NCI-H526 (cell line): ENCODE results near the gene ATP5F1E.
"Not testable (repeated sequence)": the region's sequence is repeated elsewhere in the genome, so short reads cannot be mapped to it uniquely, and the experiment has no call there.

Source experiments
- DNase-seq, 2 experiments: peaks; one replicate each; lab custom pipeline; 2025; lab: John Stamatoyannopoulos, UW

ATP5F1E gene

DNA sequence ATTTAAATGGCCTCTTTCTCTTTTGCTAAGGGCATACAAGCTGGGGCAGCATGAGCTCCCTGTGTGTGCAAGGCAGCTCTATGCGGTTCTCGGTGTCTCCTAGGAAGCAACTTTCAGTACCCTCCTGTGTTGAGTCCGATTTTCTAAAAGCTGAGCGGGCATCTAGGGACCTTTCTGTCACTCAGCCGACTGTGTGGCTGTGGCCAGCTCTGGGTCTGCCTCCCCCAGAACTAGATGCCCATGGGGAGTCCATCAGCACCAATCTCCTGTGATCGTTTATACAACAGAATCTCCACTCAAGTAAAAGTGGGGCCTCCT is 43.6 kb downstream of the ATP5F1E start:
- DNase-seq = no peak

- DNase-seq = no peak
Measured at GRCh38 chr20:58987790-58988564, 44.2 kb downstream of the ATP5F1E start.

DNA sequence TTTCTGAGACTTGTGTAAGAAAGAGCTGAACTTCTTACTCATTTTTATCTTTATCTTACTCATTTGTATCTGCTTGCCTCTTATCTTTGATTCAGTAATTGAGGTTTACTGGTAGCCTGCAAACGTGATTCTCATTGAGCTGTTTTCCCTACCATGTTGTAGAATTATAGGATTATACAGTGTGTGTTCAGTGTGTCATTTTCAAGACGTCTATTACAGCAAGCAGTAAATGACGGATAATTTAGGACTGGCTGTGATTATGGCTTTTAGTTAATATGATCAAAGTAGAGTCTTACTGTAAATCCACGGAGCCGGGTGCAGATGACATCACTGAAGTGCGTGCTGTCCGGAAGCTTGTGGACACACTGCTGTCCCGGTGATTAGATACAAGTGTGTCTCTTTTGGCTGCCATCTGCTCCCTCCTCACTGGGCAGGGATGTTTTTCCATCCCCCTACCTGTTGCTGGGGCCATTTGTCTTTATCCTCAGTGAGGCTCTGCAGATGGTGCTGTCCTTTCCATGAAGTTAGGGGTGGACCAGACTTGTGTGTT is 45.1 kb downstream of the ATP5F1E start:
- no peak for DNase-seq

GRCh38 chr20:58986286-58986967 is 45.7 kb downstream of the ATP5F1E start:
- no peak for DNase-seq

DNA sequence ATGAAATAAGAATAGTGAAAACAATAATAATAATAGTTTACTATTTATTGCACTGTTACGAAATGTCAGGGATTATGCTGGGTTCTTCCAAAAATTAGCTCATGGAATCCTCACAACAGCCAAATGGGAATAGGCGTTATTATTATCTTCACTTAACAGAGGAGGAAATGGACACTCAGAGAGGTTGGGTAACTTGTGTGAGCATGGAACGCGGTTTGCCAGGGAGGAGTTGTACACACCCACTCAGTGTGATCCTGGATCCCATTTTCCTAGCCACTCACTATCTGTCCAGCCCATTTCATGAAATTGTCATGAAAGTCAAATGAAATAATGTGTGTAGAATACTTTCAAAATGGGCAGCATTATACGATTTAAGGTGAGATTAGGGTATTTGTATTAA is 46.5 kb downstream of the ATP5F1E start:
- DNase-seq = no peak

DNA sequence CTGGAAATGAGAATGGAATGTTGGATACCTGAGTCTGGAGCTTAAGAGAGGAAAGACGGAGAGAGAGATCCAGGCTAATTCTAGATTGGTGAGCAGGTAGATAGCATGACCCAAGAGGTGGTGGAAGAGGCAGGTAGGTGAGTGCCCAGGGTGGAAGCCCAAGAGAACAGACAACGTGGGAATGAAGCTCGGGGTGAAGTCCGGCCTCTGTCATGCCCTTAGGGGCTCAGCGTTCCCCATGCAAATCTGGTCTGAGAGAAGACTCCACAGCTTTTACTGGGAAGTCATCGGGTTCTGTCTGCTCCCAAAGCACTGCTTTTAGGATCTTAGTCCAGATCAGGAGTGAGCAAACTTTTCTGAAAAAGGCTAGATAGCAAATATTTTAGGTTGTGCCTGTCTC is 47.4 kb downstream of the ATP5F1E start:
- peak; percentile 17 to 48 for DNase-seq

DNA sequence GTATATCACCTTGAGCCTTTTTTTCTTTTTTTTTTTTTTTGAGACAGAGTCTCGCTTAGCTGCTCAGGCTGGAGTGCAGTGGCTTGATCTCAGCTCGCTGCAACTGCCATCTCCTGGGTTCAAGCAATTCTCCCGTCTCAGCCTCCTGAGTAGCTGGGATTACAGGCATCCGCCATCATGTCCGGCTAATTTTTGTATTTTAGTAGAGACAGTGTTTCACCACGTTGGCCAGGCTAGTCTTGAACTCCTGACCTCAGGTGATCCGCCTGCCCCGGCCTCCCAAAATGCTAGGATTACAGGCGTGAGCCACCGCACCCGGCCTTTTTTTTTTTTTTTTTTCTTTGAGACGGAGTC is 49.0 kb downstream of the ATP5F1E start:
- DNase-seq = not testable (repeated sequence)

- peak; percentile 87 to 88 for DNase-seq
Measured at GRCh38 chr20:58982406-58983114, 49.6 kb downstream of the ATP5F1E start.

DNA sequence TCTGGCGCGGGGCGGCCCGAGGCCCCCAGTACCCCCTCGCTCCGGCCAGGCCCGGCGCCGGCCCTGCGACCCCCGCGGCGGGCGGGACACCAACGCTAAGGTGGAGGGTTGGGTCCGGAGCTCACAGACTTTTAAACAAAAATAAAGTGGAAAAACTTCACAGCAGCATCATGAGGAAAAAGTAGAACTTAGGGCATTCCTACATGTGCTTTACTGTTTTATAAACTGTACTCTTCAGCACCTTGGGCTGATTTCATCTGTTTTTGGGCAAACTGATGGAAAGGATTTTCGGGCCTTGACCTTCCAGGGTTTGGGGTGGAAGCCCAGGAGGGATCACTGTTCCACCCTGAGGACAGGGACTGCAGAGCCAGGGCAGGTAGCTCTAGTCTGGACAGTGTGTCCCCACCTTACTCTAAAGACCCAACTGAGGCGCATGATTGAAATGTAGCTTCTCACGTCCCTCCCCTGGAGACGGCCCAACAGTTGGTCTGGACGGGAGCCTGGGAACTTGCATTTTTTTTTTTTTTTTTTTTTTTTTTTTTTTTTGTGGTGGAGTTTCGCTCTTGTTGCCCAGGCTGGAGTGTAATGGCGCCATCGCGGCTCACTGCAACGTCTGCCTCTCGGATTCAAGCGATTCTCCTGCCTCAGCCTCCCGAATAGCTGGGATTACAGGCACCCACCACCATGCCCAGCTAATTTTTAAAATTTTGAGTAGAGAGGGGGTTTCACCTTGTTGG is 50.3 kb downstream of the ATP5F1E start:
- DNase-seq = peak in 1 of 2 experiments; percentile 52

DNA sequence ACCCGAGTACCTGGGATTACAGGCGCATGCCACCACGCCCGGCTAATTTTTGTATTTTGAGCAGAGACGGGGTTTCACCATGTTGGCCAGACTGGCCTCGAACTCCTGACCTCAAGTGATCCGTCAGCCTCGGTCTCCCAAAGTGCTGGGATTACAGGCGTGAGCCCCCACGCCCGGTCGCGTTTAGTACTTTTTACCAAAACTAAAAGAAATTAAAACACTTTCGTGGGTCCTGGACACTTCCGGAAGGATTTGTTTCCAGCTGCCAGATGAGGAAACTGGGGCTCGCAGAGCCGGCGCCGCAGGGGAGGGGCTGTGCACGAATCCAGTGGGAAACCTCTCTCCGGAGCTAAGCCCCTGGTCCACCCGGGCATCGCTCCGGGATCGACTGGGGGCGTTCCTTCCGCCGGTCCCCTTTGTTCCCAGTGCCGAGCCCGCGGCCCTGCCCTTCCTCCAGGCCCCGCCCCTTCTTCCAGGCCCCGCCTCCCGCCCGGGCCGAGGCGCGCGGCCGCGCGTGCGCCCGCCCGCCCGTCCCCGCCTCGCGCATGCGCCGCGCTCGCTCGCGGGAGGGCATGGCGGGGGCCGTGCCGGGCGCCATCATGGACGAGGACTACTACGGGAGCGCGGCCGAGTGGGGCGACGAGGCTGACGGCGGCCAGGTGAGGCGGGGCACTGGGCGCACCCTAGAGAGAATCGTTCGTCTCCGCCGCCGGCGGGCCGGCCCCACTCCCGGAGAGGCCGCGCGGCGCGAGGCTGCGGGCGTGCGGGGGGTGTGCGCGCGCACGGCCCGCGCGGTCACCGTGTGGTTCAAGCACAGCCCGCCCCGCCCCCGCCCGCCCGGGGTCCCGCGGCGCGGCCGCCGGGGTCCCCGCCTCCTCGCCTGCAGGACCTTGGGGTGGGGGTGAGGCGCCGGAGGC is 51.2 kb downstream of the ATP5F1E start, which contains the start of gene NELFCD:
Gene NELFCD (plus strand): TSS at position 546 of the 917 bp plus-strand sequence. CDS start 54 bp downstream, at position 600.
- peak; percentile 71 to 96 for DNase-seq

DNA sequence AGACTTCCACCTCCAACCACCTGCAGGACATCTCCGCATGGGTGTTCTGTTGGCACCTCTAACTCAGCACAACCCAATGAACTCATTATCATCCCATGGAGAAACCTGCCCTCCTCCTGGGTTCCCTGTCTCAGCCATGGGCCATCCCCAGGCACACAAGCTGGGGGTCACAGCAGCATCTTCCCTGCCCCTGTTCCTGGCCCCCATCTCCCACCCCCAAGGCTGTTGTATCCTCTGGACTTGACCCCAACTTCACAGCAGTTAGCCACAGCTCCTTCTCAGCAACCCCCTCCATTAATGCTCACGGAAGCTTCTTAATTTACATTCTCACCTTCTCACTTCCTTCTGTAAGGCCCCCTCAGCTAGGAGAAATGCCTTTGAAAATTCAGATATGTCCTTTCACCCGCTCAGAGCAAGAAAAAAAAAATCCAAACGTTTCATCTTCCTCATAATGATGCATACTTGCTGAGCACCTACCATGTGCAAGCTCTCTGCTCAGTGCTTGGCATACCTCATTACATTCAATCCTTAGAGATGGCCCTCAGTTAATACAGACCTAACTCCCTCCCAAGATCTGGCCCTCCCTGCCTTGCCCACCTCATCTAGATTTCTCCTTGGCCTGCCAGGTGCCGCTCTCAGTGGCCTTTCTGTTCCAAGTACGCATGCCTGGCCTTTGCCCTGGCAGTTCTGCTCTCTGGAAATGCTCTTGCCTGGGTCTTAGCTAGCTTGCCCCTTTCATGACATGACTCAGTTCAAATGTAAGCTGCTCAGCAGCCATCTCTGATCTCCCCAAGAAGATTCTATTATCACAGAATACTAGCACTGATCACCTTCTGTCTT is 53.6 kb downstream of the ATP5F1E start:
- DNase-seq = no peak

GRCh38 chr20:58976061-58976730 is 55.9 kb downstream of the ATP5F1E start:
- no peak for DNase-seq
